CD4-positive, alpha-beta T cell treated with Interleukin-17A for 1 hour (primary cell): ENCODE data around the gene MRAP2.
"Not testable (repeated sequence)": the region's sequence is repeated elsewhere in the genome, so short reads cannot be mapped to it uniquely, and the experiment has no call there.

ENCODE experiments used
- DNase-seq: peaks from one replicate; pipeline ENCODE4 v3.0.0-alpha.2; 2020

MRAP2 gene

GRCh38 chr6:84035484-84035883 is 1.9 kb downstream of the MRAP2 start:
- no peak for DNase-seq

- DNase-seq, result no peak
These were observed 4.0 kb downstream of the MRAP2 start for GRCh38 chr6:84037425-84038089.

GRCh38 chr6:84042603-84043002 is 9.0 kb downstream of the MRAP2 start:
- no peak for DNase-seq

GRCh38 chr6:84043555-84043954 is 10.0 kb downstream of the MRAP2 start:
- DNase-seq, result no peak

GRCh38 chr6:84046755-84047154 is 13.2 kb downstream of the MRAP2 start:
- no peak for DNase-seq

- DNase-seq, result no peak
These were observed 15.0 kb downstream of the MRAP2 start for GRCh38 chr6:84048588-84048987.

- DNase-seq, result no peak
These were observed 16.8 kb downstream of the MRAP2 start for GRCh38 chr6:84050408-84050807.

GRCh38 chr6:84052204-84052882 is 18.8 kb downstream of the MRAP2 start:
- DNase-seq, result no peak

GRCh38 chr6:84052883-84053241 is 19.3 kb downstream of the MRAP2 start:
- no peak for DNase-seq

- no peak for DNase-seq
These were observed 22.1 kb downstream of the MRAP2 start for GRCh38 chr6:84055647-84056046.

GRCh38 chr6:84057908-84058307 is 24.3 kb downstream of the MRAP2 start:
- DNase-seq, result no peak

GRCh38 chr6:84059082-84059481 is 25.5 kb downstream of the MRAP2 start:
- no peak for DNase-seq

- DNase-seq, result no peak
These were observed 27.6 kb downstream of the MRAP2 start for GRCh38 chr6:84061174-84061573.

GRCh38 chr6:84061613-84062398 is 28.2 kb downstream of the MRAP2 start:
- no peak for DNase-seq

GRCh38 chr6:84062519-84063154 is 29.1 kb downstream of the MRAP2 start:
- DNase-seq, result no peak

GRCh38 chr6:84065693-84066290 is 32.2 kb downstream of the MRAP2 start:
- DNase-seq, result no peak

- no peak for DNase-seq
These were observed 33.0 kb downstream of the MRAP2 start for GRCh38 chr6:84066536-84066935.

- DNase-seq, result not testable (repeated sequence)
These were observed 35.3 kb downstream of the MRAP2 start for GRCh38 chr6:84068873-84069272.

- no peak for DNase-seq
These were observed 38.9 kb downstream of the MRAP2 start for GRCh38 chr6:84072442-84072997.

GRCh38 chr6:84074988-84075781 is 41.6 kb downstream of the MRAP2 start:
- no peak for DNase-seq

GRCh38 chr6:84077645-84078044 is 44.1 kb downstream of the MRAP2 start:
- DNase-seq, result no peak

GRCh38 chr6:84078335-84078734 is 44.8 kb downstream of the MRAP2 start:
- no peak for DNase-seq
